Dedifferentiated amniotic fluid mesenchymal stem cell (primary cell): ENCODE measurements around the gene SHISA4.
"Not testable (repeated sequence)": the region's sequence is repeated elsewhere in the genome, so short reads cannot be mapped to it uniquely, and the experiment has no call there.

ENCODE experiments used
- DNase-seq: peaks from one replicate; pipeline ENCODE4 v3.0.0-alpha.2; 2016; ENCODE audit errors: extremely low spot score

Gene SHISA4

DNA sequence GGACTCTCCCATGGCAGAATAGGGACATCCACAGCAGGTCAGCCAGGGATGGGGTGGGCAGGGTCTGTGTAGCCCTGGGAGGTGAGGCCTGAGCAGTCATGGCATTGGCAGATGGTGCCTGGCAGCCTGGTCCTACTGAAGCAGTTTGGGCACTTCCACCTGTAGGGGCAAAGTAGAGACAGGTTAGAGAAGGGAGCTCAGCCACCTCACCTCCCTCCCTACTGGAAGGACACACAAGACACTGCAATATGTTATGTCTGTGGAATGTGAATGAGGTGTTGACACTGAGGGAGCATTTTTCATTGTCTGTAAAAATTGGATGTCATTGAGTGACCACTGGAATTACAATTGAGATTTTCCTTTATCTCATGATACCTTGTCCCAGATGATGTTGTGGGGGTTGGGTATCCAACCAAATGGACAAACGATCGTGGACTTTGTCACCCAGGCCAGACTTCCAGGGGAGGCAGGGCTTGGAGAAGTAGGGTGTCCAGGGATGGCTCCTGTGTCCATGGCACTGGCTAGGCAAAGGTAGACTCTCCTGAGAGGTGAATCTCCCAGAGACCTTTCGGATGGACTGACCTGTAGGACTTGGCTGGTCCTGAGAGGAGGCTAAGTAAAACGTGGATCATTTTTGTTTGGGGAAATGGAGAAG is 9.7 kb downstream of the SHISA4 start:
- no peak for DNase-seq

DNA sequence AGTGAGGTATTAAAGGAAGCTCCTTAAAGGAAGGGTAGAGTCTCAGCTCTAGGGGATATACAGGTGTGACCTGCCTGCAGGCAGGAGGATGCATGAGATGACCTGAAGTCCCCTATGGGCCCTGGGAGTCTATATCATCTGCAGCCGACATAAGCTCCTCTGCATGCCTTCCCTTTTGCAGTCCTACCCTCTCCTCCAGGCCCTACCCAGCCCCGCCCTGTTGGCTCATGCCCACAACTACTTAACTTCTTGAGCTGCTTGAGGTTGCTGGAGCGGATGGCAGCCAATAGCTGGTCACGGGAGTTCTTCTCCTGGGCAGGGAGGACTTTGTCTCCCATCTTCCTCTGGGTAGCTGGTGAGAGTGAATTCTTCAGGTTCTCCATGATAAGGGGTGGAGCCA is 10.3 kb downstream of the SHISA4 start:
- no peak for DNase-seq

DNA sequence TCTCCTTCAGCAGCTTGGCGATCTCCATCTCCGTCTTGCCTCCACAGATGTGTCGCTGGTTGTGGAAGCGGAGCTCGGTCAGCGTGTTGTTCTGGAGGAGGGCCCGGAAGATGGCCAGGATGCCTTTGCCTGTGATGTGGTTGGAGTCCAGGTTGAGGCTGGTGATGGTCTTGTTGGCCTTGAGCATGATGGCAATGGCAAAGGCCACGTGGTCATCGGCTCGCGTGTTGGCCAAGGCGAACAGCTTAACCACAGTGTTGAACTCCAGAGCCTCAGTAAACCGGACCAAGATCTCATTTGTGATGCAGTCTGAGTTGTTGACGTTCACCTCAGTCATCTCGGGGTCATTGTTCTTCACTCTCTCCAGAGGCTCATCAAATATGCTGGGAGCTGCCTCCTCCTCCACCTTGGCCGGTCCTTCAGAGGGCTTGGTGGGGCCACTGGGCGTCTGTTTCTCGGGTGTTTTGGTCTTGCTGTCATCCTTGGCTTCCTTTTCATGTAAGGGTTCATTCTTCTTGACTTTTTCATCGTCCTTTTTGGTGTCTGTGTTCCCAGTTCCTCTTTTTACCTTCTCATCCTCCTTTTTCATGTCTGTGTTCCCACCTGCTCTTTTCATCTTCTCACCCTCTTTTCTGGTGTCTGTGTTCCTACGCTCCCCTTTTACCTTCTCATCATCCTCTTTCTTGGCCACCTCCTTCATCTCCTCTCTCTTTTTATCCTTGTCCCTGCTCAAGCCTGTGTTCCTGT is 11.2 kb downstream of the SHISA4 start:
- DNase-seq: no peak

DNA sequence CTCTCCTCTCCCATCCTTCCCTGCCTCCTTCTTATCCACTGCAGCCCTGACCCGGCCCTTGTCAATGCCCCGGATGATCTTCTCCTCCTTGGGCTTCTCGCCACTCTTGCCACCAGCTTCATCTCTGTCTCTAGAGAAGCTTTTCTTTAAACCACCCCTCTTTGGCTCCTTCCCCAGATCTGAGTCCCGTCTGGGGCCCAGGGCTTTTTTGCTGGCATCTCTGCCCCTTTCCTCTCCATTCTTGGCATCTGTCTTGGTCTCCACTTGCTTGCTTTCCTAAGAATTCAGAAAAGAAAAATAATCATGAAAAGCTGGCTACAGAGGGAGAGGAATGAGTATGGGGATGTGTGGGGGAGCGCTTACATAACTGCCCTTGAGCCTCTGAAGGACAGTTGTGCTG is 11.8 kb downstream of the SHISA4 start:
- no peak for DNase-seq

GRCh38 chr1:201901036-201901435 is 12.3 kb downstream of the SHISA4 start:
- DNase-seq: not testable (repeated sequence)

GRCh38 chr1:201902198-201902597 is 13.5 kb downstream of the SHISA4 start:
- peak; percentile 45 for DNase-seq

- DNase-seq: peak; percentile 31
These were observed 14.4 kb downstream of the SHISA4 start for GRCh38 chr1:201903135-201903534.

GRCh38 chr1:201904579-201904978 is 15.9 kb downstream of the SHISA4 start:
- peak; percentile 79 for DNase-seq

GRCh38 chr1:201905234-201905890 is 16.7 kb downstream of the SHISA4 start:
- no peak for DNase-seq

DNA sequence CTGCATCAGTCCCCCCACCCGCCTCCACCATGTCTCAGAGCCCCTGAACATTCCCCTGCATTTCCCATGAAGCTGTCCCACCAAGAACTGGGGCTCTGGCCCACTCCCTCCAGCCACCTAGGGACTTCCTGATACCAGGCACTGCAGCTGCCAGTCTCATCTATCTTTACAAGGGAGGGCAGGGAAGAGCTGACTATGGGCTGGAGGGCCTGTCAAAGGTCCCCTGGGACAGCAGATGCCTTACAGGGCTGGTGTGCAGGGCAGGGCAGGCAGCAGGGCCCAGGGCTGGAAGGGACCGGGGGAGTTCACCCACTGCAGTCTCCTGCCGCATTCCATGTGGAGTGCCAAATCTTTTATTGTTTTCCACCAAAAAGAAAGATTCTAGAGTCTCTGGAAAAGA is 17.6 kb downstream of the SHISA4 start:
- DNase-seq: no peak

DNA sequence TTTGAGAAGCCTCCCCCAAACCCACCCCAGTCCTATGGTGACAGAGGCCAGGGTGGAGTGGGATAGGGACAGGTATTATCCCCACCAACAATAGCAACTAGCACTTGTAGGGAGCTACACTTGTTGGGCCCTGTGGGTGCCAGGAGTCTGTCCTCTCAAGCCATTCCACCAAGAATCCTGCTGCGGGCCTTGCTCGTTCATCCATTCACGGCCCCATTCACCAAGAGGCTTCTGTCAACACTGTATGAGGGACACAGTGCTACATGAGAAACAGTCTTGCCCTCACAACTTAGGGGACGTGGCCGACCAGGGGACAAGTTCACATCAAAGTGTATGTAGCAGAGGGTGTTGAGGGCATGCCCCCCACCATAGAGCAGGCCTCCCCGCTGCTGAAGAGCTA is 18.9 kb downstream of the SHISA4 start:
- DNase-seq: no peak

DNA sequence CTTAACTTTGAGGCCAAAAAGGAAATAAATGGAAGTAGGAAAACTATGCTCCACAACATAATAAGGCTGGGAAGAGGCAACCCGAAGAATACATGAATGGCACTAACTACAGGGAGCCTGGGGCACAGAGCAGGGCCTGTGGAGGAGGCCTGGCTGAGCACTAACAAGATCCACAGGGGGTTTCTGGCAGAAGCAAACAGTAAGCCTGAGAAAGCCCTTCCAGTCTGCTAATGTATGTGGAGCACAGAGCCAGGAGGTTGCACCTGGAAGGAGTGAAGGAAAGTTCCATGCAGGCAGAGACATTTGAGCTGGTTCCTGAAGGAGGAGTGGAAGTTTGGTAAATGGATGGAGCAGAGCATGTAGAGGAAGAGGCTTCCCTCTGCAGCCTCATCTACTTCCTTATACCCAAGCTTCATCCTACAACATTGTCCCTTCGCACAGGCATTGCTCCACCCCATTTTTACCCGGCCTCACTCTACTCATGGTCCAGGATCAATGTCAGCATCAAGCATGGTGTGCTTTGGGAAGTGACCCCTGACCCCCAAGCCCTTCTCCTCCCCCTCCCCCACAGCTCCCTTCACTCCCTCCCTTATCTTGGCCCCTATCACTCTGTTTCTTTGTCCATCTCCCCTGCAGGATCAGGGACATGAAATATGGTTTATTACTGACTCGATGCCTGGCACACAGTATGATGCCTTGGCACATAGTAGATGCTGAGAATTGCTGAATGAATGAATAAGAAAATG is 23.3 kb downstream of the SHISA4 start:
- DNase-seq: no peak

DNA sequence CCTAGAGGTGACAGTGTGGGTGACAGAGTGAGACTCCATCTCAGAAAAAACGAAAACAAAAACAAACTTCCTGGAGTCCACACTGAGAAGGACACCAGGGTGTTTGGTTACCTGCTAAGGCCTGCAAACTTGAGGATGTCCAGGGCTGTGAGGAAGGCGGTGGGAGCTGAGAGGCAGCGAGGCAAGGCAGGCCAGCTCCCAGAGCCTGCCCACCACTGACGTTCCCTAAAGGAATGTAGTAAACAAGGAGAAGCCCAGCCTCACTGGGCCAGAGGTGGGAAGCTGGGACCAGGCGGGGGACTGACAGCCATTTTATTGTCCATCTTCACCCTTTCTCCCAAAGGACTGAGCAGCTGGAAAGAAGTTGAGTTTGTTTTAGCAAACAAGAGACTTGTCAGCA is 24.1 kb downstream of the SHISA4 start:
- DNase-seq: no peak

DNA sequence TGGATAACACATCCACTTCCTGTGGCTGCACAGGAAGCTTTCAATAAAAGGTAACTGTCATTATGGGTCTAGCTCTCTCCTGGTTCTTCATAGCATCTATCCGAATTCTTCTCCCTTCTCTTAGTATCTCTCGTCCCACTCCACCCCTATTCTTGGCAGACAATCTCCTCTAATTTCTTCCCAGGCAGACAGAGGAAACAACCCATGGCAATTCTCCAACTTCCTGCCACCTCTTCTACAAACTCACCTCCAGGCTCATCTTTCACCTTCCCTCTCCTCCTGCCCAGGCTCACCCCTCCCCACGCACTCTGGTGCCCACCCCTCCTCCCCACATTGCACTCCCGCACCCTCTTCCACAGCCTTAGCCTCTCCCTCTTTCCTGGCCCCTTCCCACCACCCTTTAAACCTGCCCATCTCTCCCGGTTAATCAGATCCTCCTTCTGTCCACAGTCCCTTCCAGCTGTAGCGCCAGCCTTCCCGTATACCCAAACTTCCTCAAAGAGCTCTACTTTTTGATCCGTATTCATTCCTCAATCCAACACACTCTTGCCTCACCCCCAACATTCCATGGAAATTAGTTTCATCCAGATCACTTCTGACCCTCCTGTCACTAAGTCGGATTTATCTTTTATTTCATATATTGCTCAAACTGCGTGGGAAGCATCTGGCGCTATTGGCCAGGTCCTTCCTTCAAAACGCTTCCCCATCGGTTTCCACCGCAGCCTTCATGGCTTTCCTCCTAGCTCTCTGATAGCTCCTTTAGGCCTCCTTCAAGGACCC is 25.9 kb downstream of the SHISA4 start:
- no peak for DNase-seq

DNA sequence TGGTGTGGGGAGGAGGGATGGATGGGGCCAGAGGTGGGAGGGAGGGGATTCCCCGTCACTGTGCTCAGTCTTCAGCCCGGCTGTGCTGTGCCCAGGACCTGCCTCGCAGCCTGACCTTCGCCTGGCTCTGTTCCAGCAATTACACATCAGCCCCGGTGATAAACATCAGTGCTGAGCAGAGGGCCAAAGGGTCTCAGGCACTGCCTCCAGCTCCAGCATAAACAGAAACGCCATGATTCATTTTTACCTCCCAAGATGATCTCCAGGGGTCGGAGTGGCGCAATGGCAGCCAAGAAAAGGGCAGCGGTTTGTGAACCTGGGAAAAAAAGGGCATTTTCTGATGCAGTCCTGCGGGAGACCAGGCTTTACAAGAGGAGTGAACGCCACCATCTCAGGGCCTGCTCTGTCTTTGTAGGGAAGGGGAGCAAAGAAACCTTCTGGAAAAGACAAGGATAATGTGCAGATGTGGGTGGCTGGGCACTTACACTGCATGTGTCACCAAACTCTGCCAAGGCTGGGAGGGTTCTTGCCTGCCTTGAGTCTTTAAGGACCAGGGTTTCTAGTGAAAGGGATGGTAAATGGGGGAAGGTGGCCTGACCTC is 28.1 kb downstream of the SHISA4 start:
- peak; percentile 40 for DNase-seq

- peak; percentile 50 for DNase-seq
These were observed 28.8 kb downstream of the SHISA4 start for GRCh38 chr1:201917362-201918033.

DNA sequence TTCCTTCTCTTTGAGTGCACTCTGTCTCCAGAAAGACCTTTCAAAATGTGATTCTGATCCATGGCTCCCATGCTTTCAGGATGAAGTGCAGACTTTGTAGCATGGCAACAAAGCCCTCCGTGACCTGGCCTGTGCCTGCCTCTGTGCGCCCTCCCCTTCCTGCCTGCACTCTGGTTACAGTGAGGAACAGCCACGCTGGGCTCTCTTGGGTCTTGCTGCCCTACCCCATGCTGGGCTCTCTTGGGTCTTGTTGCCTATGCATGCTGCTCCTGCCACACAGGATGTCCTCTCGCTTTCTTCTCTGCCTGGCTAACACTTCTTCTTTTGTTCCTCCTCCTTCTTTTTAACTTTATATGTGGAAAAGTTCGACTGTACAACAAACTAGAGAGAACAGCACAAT is 29.6 kb downstream of the SHISA4 start:
- DNase-seq: no peak

- no peak for DNase-seq
These were observed 33.4 kb downstream of the SHISA4 start for GRCh38 chr1:201921952-201922558.

DNA sequence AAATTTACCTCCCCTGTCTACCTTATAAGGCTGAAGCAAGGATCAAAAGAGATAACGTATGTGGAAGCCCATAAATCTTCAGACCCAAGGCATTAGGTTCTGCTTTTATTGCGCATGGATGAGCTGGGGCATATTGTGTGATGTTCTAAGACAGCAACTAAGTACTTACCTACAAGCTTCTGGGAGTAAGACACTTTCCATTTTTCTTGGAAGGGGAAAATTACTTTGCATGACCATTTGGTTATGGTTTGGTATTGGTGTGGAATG is 36.5 kb downstream of the SHISA4 start:
- DNase-seq: no peak

- DNase-seq: no peak
These were observed 37.4 kb downstream of the SHISA4 start for GRCh38 chr1:201925981-201926645.
